ENCODE results near the gene IGSF23. TPM values are rescaled to one million over a fixed set of nuclear protein-coding genes. Genes with fewer than 3 reads are reported as not detected.

The IGSF23 gene
- total RNA-seq, 1 donor, result not detected

DNA sequence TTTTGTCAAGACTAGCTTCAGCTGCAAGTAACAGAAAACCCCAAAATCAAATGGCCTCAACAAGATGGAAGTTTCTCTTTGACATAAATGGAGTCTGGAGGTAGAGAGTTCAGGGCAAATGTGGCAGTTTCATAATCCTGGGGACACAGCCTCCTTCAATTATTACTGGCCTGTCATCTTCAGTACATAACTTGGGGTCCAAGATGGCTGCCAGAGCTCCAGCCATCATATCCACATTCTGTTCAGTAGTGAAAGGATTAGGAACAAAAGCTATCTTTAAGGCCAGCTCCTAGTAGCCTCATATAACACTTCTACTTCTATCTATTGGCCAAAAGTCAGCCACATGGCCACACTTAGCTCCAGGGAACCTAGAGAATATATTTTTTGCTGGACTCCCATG, 15.0 kb upstream of the IGSF23 start:
- Histone ChIP-seq H3K36me3 (ENCODE audit: insufficient read depth, low read length) (no peaks in the 10 kb centered on the region), H3K79me2 (ENCODE audit: insufficient read depth, low read length) (no peaks in the 10 kb centered on the region), H3K27ac (ENCODE audit: low read depth, low read length) (no peak overlapping the region), H3K9me3 (ENCODE audit: low read depth, low read length) (no peaks in the 10 kb centered on the region), H3K4me3 (ENCODE audit: insufficient read depth, low read length) (no peak overlapping the region), H4K20me1 (ENCODE audit: insufficient read depth, low read length) (no peaks in the 10 kb centered on the region), H2AFZ (ENCODE audit: low read length) (no peak overlapping the region), H3K27me3 (ENCODE audit: insufficient read depth, low read length) (no peaks in the 10 kb centered on the region), H3K4me2 (ENCODE audit: insufficient read depth, low read length) (no peak overlapping the region), H3K4me1 (ENCODE audit: insufficient read depth, low read length) (peaks cover 6% of the 10 kb centered on the region)
- TF ChIP-seq, protein P1, sequence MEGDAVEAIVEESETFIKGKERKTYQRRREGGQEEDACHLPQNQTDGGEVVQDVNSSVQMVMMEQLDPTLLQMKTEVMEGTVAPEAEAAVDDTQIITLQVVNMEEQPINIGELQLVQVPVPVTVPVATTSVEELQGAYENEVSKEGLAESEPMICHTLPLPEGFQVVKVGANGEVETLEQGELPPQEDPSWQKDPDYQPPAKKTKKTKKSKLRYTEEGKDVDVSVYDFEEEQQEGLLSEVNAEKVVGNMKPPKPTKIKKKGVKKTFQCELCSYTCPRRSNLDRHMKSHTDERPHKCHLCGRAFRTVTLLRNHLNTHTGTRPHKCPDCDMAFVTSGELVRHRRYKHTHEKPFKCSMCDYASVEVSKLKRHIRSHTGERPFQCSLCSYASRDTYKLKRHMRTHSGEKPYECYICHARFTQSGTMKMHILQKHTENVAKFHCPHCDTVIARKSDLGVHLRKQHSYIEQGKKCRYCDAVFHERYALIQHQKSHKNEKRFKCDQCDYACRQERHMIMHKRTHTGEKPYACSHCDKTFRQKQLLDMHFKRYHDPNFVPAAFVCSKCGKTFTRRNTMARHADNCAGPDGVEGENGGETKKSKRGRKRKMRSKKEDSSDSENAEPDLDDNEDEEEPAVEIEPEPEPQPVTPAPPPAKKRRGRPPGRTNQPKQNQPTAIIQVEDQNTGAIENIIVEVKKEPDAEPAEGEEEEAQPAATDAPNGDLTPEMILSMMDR (IDR thresholded peaks at IDR 0.05; ENCODE audit: extremely low read depth, low read depth, low read length), result no peak
- DNase-seq (ENCODE audit: insufficient read length, low spot score, missing footprints), result no peak

GRCh38 chr19:44598880-44599279, 14.5 kb upstream of the IGSF23 start:
- Histone ChIP-seq H3K4me2 (ENCODE audit: insufficient read depth, low read length) (no peak overlapping the region), H4K20me1 (ENCODE audit: insufficient read depth, low read length) (no peaks in the 10 kb centered on the region), H3K36me3 (ENCODE audit: insufficient read depth, low read length) (no peaks in the 10 kb centered on the region), H3K9me3 (ENCODE audit: low read depth, low read length) (no peaks in the 10 kb centered on the region), H3K27me3 (ENCODE audit: insufficient read depth, low read length) (no peaks in the 10 kb centered on the region), H3K4me1 (ENCODE audit: insufficient read depth, low read length) (peaks cover 11% of the 10 kb centered on the region), H3K79me2 (ENCODE audit: insufficient read depth, low read length) (no peaks in the 10 kb centered on the region), H3K4me3 (ENCODE audit: insufficient read depth, low read length) (no peak overlapping the region), H2AFZ (ENCODE audit: low read length) (no peak overlapping the region), H3K27ac (ENCODE audit: low read depth, low read length) (no peak overlapping the region)
- TF ChIP-seq, protein P1 (IDR thresholded peaks at IDR 0.05; ENCODE audit: extremely low read depth, low read depth, low read length), result no peak
- DNase-seq (ENCODE audit: insufficient read length, low spot score, missing footprints), result no peak

DNA sequence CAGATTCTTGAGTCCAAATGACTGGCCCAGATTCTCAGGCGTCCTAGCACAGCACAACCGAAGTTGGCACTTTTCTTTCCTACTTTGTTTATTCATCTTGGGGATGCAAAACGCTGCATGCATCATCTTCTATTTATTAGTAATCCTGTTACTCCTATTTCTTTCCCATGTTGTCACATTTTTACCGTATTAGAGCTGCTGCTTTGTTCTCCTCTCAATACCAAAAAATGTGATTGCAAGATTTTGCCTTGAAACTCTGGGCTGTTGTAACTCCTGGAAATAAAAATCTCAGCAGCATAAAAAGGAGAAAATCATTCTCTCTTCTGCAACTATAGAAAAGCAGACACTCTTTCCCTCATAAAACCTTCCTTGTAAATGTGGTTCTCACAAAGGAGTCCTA, 12.9 kb upstream of the IGSF23 start:
- TF ChIP-seq, protein P1 (IDR thresholded peaks at IDR 0.05; ENCODE audit: extremely low read depth, low read depth, low read length), result no peak
- Histone ChIP-seq H4K20me1 (ENCODE audit: insufficient read depth, low read length) (no peaks in the 10 kb centered on the region), H3K27ac (ENCODE audit: low read depth, low read length) (no peak overlapping the region), H3K4me1 (ENCODE audit: insufficient read depth, low read length) (peaks cover 16% of the 10 kb centered on the region), H3K79me2 (ENCODE audit: insufficient read depth, low read length) (no peaks in the 10 kb centered on the region), H3K36me3 (ENCODE audit: insufficient read depth, low read length) (no peaks in the 10 kb centered on the region), H3K9me3 (ENCODE audit: low read depth, low read length) (no peaks in the 10 kb centered on the region), H3K4me2 (ENCODE audit: insufficient read depth, low read length) (no peak overlapping the region), H3K27me3 (ENCODE audit: insufficient read depth, low read length) (no peaks in the 10 kb centered on the region), H2AFZ (ENCODE audit: low read length) (no peak overlapping the region), H3K4me3 (ENCODE audit: insufficient read depth, low read length) (no peak overlapping the region)
- no peak for DNase-seq (ENCODE audit: insufficient read length, low spot score, missing footprints)

DNA sequence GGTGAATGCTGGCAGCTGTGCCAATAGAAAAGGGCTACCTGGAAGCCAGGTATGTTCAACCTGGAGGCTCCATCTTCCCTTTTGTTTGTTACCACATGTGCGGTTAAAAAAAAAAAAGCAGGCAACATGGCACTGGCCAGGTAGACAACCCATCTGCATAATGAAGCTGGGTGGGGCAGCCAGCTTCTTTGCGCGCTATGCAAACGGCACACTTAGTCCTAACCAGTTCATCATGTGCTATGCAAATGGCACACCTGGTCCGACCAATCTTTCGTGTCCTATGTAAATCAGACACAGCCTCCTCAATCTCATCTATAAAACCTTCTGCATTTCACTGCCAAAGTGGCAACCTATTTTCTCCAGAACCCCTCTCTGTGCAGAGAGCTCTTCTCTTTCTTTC, 11.3 kb upstream of the IGSF23 start:
- no peak for DNase-seq (ENCODE audit: insufficient read length, low spot score, missing footprints)
- Histone ChIP-seq H3K4me1 (ENCODE audit: insufficient read depth, low read length) (peaks cover 19% of the 10 kb centered on the region), H3K79me2 (ENCODE audit: insufficient read depth, low read length) (no peaks in the 10 kb centered on the region), H3K4me3 (ENCODE audit: insufficient read depth, low read length) (no peak overlapping the region), H3K4me2 (ENCODE audit: insufficient read depth, low read length) (no peak overlapping the region), H2AFZ (ENCODE audit: low read length) (no peak overlapping the region), H3K27ac (ENCODE audit: low read depth, low read length) (no peak overlapping the region), H3K36me3 (ENCODE audit: insufficient read depth, low read length) (no peaks in the 10 kb centered on the region), H3K9me3 (ENCODE audit: low read depth, low read length) (no peaks in the 10 kb centered on the region), H4K20me1 (ENCODE audit: insufficient read depth, low read length) (no peaks in the 10 kb centered on the region), H3K27me3 (ENCODE audit: insufficient read depth, low read length) (no peaks in the 10 kb centered on the region)
- TF ChIP-seq, protein P1 (IDR thresholded peaks at IDR 0.05; ENCODE audit: extremely low read depth, low read depth, low read length), result no peak
